Measurements from ENCODE around the gene SPAG16. TPM values are rescaled to one million over a fixed set of nuclear protein-coding genes. Genes with fewer than 3 reads are reported as not detected.

The SPAG16 gene
- total RNA-seq, 4 donors from 2014 or later: 14.1 to 43.1 (median 30.2) TPM

DNA sequence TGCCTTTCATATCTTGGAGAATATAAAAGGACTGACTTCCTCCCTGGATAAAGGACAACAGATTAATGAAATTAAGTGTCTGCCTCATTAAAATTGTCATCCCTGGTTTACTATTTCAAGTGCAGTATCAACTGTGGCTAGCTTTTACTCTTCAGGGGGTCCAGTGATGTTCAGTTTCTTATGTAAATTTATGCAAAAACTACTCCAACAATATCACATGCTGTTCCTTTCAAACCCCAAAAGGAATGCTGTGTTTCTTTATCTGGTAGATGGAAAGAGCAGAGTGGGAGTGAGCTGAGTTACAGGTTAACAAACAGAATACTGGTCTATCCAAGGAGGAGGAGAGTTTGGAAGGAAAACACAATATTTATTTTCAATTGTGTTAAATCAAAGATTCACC lies 842.9 kb downstream of the SPAG16 start:
- intact Hi-C loops (cut with DNase I): no loop called here
- Histone ChIP-seq H3K36me3 (no peaks in the 10 kb centered on the region), H3K9me3 (no peaks in the 10 kb centered on the region), H3K4me3 (no peak overlapping the region), H3K27me3 (no peaks in the 10 kb centered on the region), H3K27ac (no peak overlapping the region), H3K4me1 (no peaks in the 10 kb centered on the region)
- TF ChIP-seq, protein P1, sequence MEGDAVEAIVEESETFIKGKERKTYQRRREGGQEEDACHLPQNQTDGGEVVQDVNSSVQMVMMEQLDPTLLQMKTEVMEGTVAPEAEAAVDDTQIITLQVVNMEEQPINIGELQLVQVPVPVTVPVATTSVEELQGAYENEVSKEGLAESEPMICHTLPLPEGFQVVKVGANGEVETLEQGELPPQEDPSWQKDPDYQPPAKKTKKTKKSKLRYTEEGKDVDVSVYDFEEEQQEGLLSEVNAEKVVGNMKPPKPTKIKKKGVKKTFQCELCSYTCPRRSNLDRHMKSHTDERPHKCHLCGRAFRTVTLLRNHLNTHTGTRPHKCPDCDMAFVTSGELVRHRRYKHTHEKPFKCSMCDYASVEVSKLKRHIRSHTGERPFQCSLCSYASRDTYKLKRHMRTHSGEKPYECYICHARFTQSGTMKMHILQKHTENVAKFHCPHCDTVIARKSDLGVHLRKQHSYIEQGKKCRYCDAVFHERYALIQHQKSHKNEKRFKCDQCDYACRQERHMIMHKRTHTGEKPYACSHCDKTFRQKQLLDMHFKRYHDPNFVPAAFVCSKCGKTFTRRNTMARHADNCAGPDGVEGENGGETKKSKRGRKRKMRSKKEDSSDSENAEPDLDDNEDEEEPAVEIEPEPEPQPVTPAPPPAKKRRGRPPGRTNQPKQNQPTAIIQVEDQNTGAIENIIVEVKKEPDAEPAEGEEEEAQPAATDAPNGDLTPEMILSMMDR (IDR thresholded peaks at IDR 0.05): no peak
- TF ChIP-seq POLR2A (IDR thresholded peaks at IDR 0.05): no peak
- DNase-seq: no peak

DNA sequence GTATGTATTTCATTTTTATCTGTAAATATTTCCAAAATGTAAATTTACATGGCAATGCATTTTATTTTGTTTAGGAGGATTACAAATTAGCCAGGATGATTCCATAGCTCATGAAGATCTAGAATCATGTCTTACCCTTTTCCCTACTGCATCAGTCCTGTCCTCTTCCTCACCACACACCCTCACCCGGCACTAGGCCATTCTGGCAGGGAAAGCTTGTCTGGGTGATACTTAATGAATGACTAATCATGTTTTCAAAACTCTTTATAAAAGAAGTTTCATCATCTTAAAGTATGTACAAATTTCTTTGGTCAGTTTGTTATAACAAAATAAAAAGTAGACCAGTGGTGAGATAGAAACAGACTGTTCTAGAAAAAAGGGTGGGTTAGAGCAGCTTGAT lies 843.3 kb downstream of the SPAG16 start:
- no peaks in the 10 kb centered on the region for H3K27me3 ChIP-seq
- 24 to 27% methylated on average over 1 of the region's 1 CpG for WGBS, 2 donors
- intact Hi-C loops (cut with DNase I): no loop called here
- no peak overlapping the region for H3K27ac ChIP-seq
- no peaks in the 10 kb centered on the region for H3K36me3 ChIP-seq
- no peaks in the 10 kb centered on the region for H3K9me3 ChIP-seq
- no peak for DNase-seq
- H3K4me3 ChIP-seq: no peak overlapping the region
- H3K4me1 ChIP-seq: no peaks in the 10 kb centered on the region
- no peak for TF ChIP-seq POLR2A (IDR thresholded peaks at IDR 0.05)
- TF ChIP-seq, protein P1 (IDR thresholded peaks at IDR 0.05): no peak

DNA sequence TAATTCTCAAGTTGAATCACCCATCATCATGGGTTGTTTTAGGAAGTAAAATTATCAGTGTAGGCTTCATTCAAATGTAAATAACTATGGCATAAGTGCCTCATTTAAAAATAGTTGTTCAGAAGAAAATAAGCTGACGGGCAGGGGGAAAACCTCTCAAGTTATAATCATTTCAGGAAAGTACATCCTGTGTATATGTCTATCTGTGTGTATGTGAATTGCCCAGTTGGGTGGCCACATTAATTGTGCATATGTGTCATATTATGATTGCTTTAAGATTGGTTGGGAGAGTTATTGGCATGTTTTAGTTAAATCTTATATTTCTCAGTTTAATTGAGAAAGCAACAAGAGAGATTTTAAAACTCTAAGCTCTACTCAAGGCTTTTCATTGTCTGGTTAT lies 843.8 kb downstream of the SPAG16 start:
- TF ChIP-seq POLR2A (IDR thresholded peaks at IDR 0.05): no peak
- TF ChIP-seq, protein P1 (IDR thresholded peaks at IDR 0.05): no peak
- Histone ChIP-seq H3K36me3 (no peaks in the 10 kb centered on the region), H3K27ac (no peak overlapping the region), H3K4me1 (no peaks in the 10 kb centered on the region), H3K27me3 (no peaks in the 10 kb centered on the region), H3K4me3 (no peak overlapping the region), H3K9me3 (no peaks in the 10 kb centered on the region)
- no peak for DNase-seq
- intact Hi-C loops (cut with DNase I): no loop called here
- whole genome bisulfite sequencing, 2 donors: 50 to 79% methylated on average over 1 of the region's 1 CpG

DNA sequence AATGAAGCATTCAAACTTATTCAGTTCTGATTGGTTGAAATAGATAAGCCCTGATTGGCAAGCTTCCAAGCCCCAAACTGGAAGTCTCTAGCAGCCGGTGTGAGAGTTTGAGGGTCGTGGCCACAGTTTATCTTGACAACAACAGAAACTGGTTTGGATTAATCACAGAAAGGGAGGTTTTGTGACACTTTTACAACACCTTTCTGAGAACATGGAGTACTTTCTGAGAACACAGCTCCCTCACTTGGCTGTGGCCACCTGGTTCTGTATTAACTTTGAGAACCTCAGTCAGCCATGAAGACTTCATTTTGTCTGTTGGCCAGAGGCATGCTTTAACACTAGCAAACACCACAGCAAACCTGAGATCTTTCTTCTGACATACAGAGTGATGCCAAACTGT lies 845.9 kb downstream of the SPAG16 start:
- no peaks in the 10 kb centered on the region for H3K4me1 ChIP-seq
- no peak for TF ChIP-seq POLR2A (IDR thresholded peaks at IDR 0.05)
- TF ChIP-seq, protein P1 (IDR thresholded peaks at IDR 0.05): no peak

DNA sequence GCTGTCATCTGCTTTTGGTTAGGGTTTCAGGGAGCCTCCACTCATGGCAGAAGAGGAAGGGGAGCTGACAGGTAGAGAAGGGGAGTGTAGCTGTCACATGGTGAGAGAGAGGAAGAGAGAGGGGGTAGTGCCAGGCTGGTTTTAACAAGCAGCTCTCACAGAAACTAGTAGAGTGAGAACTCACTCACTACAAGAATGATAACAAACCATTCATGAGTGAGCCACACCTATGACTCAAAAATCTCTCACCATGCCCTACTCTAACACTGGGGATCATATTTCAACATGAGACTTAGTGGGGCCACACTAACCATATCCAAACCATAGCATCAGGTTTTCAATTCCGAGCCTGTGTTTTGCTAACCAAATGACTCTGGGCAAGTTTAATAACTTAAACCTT lies 851.7 kb downstream of the SPAG16 start:
- Histone ChIP-seq H3K27me3 (no peaks in the 10 kb centered on the region), H3K27ac (no peak overlapping the region), H3K4me1 (no peaks in the 10 kb centered on the region), H3K36me3 (no peaks in the 10 kb centered on the region), H3K9me3 (no peaks in the 10 kb centered on the region), H3K4me3 (no peak overlapping the region)
- no peak for TF ChIP-seq POLR2A (IDR thresholded peaks at IDR 0.05)
- TF ChIP-seq, protein P1 (IDR thresholded peaks at IDR 0.05): no peak
- 71 to 94% methylated on average over 1 of the region's 1 CpG for WGBS, 2 donors
- DNase-seq: no peak
- intact Hi-C loops (cut with DNase I): no loop called here

More for the DNA sequence above, 845.9 kb downstream of the SPAG16 start:
- Histone ChIP-seq H3K4me3 (no peak overlapping the region), H3K27ac (no peak overlapping the region), H3K9me3 (no peaks in the 10 kb centered on the region), H3K36me3 (no peaks in the 10 kb centered on the region), H3K27me3 (no peaks in the 10 kb centered on the region)
- intact Hi-C loops (cut with DNase I): no loop called here
- 0 to 48% methylated on average over 1 to 2 of the region's 2 CpGs for WGBS, 2 donors
- no peak for DNase-seq
